CD4-positive, alpha-beta T cell (primary cell): ENCODE results near the gene VPS51. TPM values are rescaled to one million over a fixed set of nuclear protein-coding genes. Genes with fewer than 3 reads are reported as not detected.

ENCODE experiments used
- ATAC-seq: fragments of 200-7000 bp; cut with Tn5 transposase; one replicate; pipeline ENCODE4 v1.10.0; 2022; ENCODE audit warnings: mild to moderate bottlenecking; ENCODE audit not compliant: poor library complexity
- CTCF ChIA-PET: fragments of 350-600 bp; sonication (Branson Sonifier 250); formaldehyde crosslinking; loops from one replicate; lab custom pipeline; 2021; ENCODE audit warnings: antibody characterized with exemption, inconsistent platforms; lab: Charles Lee
- POLR2A ChIA-PET: fragments of 350-600 bp; sonication (Branson Sonifier 250); formaldehyde crosslinking; loops from one replicate; lab custom pipeline; 2021; ENCODE audit warnings: antibody characterized with exemption, inconsistent platforms; lab: Charles Lee
- DNase-seq, 14 experiments: peaks; one replicate each; pipeline ENCODE4 v3.0.0-alpha.2; 2013 to 2020; ENCODE audit warnings: mixed read lengths in 2 of 14
- H3K27ac ChIP-seq, 2 donors: one replicate each; pipeline versions ENCODE4 v1.5.1 to v1.7.0; 2013; ENCODE audit warnings: low read length in 2 of 2, low read depth in 1 of 2, mild to moderate bottlenecking in 1 of 2
- H3K27me3 ChIP-seq, 2 experiments: 1 replicate in 1 of 2; 2 replicates in 1 of 2; pipeline versions ENCODE4 v1.6.1 to v1.7.0; 2013; ENCODE audit warnings: low read length in 2 of 2, control low read depth in 1 of 2, mild to moderate bottlenecking in 1 of 2, moderate library complexity in 1 of 2; ENCODE audit not compliant: insufficient read depth in 2 of 2, control insufficient read depth in 1 of 2
- H3K36me3 ChIP-seq: one replicate; pipeline ENCODE4 v1.6.1; 2013; ENCODE audit warnings: low read length, control low read depth; ENCODE audit not compliant: insufficient read depth
- H3K4me1 ChIP-seq: one replicate; pipeline ENCODE4 v1.6.1; 2013; ENCODE audit warnings: low read length, control low read depth; ENCODE audit not compliant: insufficient read depth
- H3K4me3 ChIP-seq: one replicate; pipeline ENCODE4 v1.5.1; 2013; ENCODE audit warnings: mild to moderate bottlenecking, low read length, moderate library complexity
- H3K9me3 ChIP-seq, 2 experiments: 1 replicate in 1 of 2; 2 replicates in 1 of 2; pipeline versions ENCODE4 v1.6.1 to v1.7.0; 2013; ENCODE audit warnings: low read length in 2 of 2, mild to moderate bottlenecking in 2 of 2, control low read depth in 1 of 2, moderate library complexity in 1 of 2; ENCODE audit not compliant: control insufficient read depth in 1 of 2, insufficient read depth in 1 of 2
- H3K27ac Mint-ChIP-seq: one replicate; pipeline ENCODE4 v1.8.0; 2020; ENCODE audit warnings: mixed read lengths
- H3K27me3 Mint-ChIP-seq: one replicate; pipeline ENCODE4 v1.8.0; 2021; ENCODE audit warnings: mixed read lengths
- H3K36me3 Mint-ChIP-seq: one replicate; pipeline ENCODE4 v1.8.0; 2021; ENCODE audit warnings: low read depth, mixed read lengths
- H3K4me1 Mint-ChIP-seq: one replicate; pipeline ENCODE4 v1.8.0; 2021; ENCODE audit warnings: low read depth, mixed read lengths
- H3K4me3 Mint-ChIP-seq: one replicate; pipeline ENCODE4 v1.8.0; 2020; ENCODE audit warnings: mild to moderate bottlenecking, mixed read lengths
- H3K9me3 Mint-ChIP-seq: one replicate; pipeline ENCODE4 v1.8.0; 2020; ENCODE audit warnings: mixed read lengths
- intact Hi-C, 2 experiments: fragments of 100-400 bp; cut with DNase I in 1 of 2; cut with micrococcal nuclease in 1 of 2; formaldehyde crosslinking; loops; one replicate each; pipeline versions ENCODE4 v1.15.1 to v1.9.0; 2023 to 2025; cut with DNase I, micrococcal nuclease
- total RNA-seq, 174 experiments: library from RNA in 2 of 174; stranded (reverse) in 2 of 174; gene quantifications; one replicate each; pipeline ENCODE4 v1.2.3 and lab custom pipeline; 2021 to 2026
- TF ChIP-seq, protein P1 (sequence below): fragments of 200-600 bp; IDR thresholded peaks from one replicate; pipeline ENCODE4 v1.8.0; 2022; ENCODE audit warnings: antibody characterized with exemption, mild to moderate bottlenecking

Gene VPS51
- total RNA-seq, 2 experiments from 2014 or later = 243 to 246 TPM

DNA sequence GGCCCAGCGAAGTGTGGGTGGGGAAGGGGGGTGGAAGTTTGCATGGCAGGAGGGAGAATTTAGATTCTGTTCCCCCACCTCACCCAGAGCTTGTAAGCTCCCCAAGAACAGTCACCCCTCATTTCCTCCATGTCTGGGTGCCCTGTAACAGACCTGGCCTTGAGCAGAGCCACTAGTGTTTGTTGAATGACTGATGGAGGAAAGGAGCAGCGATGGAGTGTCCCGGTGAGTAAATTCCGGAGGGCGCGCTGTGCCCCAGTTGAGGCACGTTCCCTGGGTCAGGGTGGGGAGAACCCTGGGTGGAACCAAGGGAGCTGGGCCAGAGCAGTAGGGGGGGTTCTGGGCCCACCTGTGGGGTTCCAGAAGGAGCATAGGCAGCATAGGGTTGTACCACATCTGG lies 38.5 kb upstream of the VPS51 start:
- no peaks in the 10 kb centered on the region for H3K9me3 Mint-ChIP-seq
- ChIA-PET CTCF (no interaction called here), POLR2A (no interaction called here)
- H3K27me3 Mint-ChIP-seq = no peaks in the 10 kb centered on the region
- H3K9me3 ChIP-seq = no peaks in the 10 kb centered on the region
- peaks cover 22% of the 10 kb centered on the region for H3K4me1 ChIP-seq
- H3K27ac Mint-ChIP-seq = no peak overlapping the region
- ATAC-seq (no peak), DNase-seq (no peak)
- H3K36me3 Mint-ChIP-seq = no peaks in the 10 kb centered on the region
- no peaks in the 10 kb centered on the region for H3K27me3 ChIP-seq
- no peaks in the 10 kb centered on the region for H3K36me3 ChIP-seq
- intact Hi-C loops = no loop called here
- H3K4me1 Mint-ChIP-seq = peaks cover 14% of the 10 kb centered on the region
- H3K4me3 ChIP-seq = no peak overlapping the region
- H3K4me3 Mint-ChIP-seq = no peak overlapping the region
- TF ChIP-seq, protein P1, sequence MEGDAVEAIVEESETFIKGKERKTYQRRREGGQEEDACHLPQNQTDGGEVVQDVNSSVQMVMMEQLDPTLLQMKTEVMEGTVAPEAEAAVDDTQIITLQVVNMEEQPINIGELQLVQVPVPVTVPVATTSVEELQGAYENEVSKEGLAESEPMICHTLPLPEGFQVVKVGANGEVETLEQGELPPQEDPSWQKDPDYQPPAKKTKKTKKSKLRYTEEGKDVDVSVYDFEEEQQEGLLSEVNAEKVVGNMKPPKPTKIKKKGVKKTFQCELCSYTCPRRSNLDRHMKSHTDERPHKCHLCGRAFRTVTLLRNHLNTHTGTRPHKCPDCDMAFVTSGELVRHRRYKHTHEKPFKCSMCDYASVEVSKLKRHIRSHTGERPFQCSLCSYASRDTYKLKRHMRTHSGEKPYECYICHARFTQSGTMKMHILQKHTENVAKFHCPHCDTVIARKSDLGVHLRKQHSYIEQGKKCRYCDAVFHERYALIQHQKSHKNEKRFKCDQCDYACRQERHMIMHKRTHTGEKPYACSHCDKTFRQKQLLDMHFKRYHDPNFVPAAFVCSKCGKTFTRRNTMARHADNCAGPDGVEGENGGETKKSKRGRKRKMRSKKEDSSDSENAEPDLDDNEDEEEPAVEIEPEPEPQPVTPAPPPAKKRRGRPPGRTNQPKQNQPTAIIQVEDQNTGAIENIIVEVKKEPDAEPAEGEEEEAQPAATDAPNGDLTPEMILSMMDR = no peak
- H3K27ac ChIP-seq = no peak overlapping the region

DNA sequence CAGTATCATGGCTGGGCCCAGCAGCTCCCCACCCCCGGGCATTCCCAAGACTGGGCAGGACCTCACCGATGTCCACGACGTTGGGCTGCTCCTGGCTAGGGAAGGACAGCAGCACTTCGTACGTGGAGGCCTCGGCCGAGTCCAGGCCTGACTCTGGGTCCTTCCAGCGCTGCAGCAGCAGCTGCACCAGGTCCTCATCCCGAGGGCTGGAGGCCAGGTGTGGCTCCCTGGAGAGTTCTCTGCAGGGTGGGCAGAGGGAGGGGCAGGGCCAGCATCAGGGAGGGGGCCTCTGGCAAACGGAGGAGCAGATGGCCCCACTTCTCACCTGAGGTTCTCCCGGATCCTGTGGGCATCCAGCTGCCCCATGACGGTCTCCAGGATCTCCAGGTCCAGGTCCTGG lies 38.0 kb upstream of the VPS51 start:
- H3K27me3 Mint-ChIP-seq = no peaks in the 10 kb centered on the region
- TF ChIP-seq, protein P1 = no peak
- Histone ChIP-seq H3K36me3 (no peaks in the 10 kb centered on the region), H3K27ac (no peak overlapping the region), H3K4me3 (no peak overlapping the region), H3K9me3 (no peaks in the 10 kb centered on the region), H3K4me1 (peaks cover 22% of the 10 kb centered on the region), H3K27me3 (no peaks in the 10 kb centered on the region)
- no peak overlapping the region for H3K4me3 Mint-ChIP-seq
- ChIA-PET CTCF (no interaction called here), POLR2A (no interaction called here)
- no peaks in the 10 kb centered on the region for H3K9me3 Mint-ChIP-seq
- no peak overlapping the region for H3K27ac Mint-ChIP-seq
- H3K4me1 Mint-ChIP-seq = peaks cover 14% of the 10 kb centered on the region
- no peak for ATAC-seq
- intact Hi-C loops = no loop called here
- no peak for DNase-seq
- H3K36me3 Mint-ChIP-seq = no peaks in the 10 kb centered on the region

- H3K27ac Mint-ChIP-seq = no peak within 1 kb of the TSS
- H3K27me3 Mint-ChIP-seq = no peaks in the 10 kb centered on the region
- POLR2A ChIA-PET = no interaction called here
- intact Hi-C loops = no loop called here
- Histone ChIP-seq H3K27me3 (no peaks in the 10 kb centered on the region), H3K36me3 (no peaks in the 10 kb centered on the region), H3K9me3 (no peaks in the 10 kb centered on the region), H3K4me3 (no peak within 1 kb of the TSS), H3K27ac (no peak within 1 kb of the TSS), H3K4me1 (peaks cover 17% of the 10 kb centered on the region)
- CTCF ChIA-PET = no interaction called here
- no peaks in the 10 kb centered on the region for H3K36me3 Mint-ChIP-seq
- H3K4me1 Mint-ChIP-seq = peaks cover 14% of the 10 kb centered on the region
- H3K4me3 Mint-ChIP-seq = no peak within 1 kb of the TSS
- TF ChIP-seq, protein P1 = no peak
- no peaks in the 10 kb centered on the region for H3K9me3 Mint-ChIP-seq
- DNase-seq (no peak), ATAC-seq (no peak)
These were observed 37.5 kb upstream of the VPS51 start, which contains the start of gene NAALADL1 for GRCh38 chr11:65058419-65059054. Gene NAALADL1, minus strand, starts transcription at chr11:65058553. Its CDS starts 32 bp downstream, at chr11:65058521.
